HL-60 (cell line): ENCODE measurements around the gene NRP2.

Experiments
- CTCF ChIP-seq: IDR thresholded peaks from one replicate; pipeline ENCODE4 v1.5.1; 2011; ENCODE audit warnings: low read length, control low read depth, inconsistent platforms; ENCODE audit not compliant: insufficient read depth
- POLR2AphosphoS5 ChIP-seq: IDR thresholded peaks from 2 replicates; pipeline ENCODE4 v1.6.1; 2012; ENCODE audit warnings: low read depth
- SPI1 ChIP-seq: IDR thresholded peaks from 2 replicates; pipeline ENCODE4 v1.6.1; 2012; ENCODE audit warnings: low read depth, mild to moderate bottlenecking, borderline replicate concordance

- TF ChIP-seq POLR2AphosphoS5 (no peak), CTCF (no peak), SPI1 (no peak)
Measured at GRCh38 chr2:205800224-205800623, 117.9 kb downstream of the NRP2 start.
